Liver (tissue), 3 donors: ENCODE data around the gene SFXN3.

Source experiments
- EGR1 ChIP-seq, 2 donors: IDR thresholded peaks; 2 replicates each; pipeline ENCODE4 v1.6.1; 2016 to 2018; ENCODE audit warnings: antibody characterized with exemption in 2 of 2, low read depth in 2 of 2
- RAD21 ChIP-seq, 2 donors: IDR thresholded peaks; 2 replicates each; pipeline ENCODE4 v1.6.1; 2016; ENCODE audit warnings: antibody characterized with exemption in 2 of 2, mild to moderate bottlenecking in 2 of 2
- YY1 ChIP-seq: IDR thresholded peaks from 2 replicates; pipeline ENCODE4 v1.6.1; 2016; ENCODE audit warnings: antibody characterized with exemption, mild to moderate bottlenecking
- TF ChIP-seq, protein P1 (sequence below): fragments of 150-350 bp; IDR thresholded peaks from 2 replicates; pipeline ENCODE4 v1.5.1; 2017; ENCODE audit warnings: improper control_type of control experiment, low read depth, low read length; ENCODE audit not compliant: missing input control
- TF ChIP-seq, protein P2 (sequence below): IDR thresholded peaks from 2 replicates; pipeline ENCODE4 v1.6.1; 2016; ENCODE audit warnings: antibody characterized with exemption
- donor health status: healthy.
- donor health status: healthy.

DNA sequence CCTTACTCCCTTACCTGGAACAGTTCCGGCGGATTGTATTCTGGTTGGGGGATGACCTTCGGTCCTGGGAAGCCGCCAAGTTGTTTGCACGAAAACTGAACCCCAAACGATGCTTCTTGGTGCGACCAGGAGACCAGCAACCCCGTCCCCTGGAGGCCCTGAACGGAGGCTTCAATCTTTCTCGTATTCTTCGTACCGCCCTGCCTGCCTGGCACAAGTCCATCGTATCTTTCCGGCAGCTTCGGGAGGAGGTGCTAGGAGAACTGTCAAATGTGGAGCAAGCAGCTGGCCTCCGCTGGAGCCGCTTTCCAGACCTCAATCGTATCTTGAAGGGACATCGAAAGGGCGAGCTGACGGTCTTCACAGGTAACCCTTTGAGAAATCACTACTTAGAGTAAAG, 41.9 kb upstream of the SFXN3 start:
- TF ChIP-seq, protein P1, sequence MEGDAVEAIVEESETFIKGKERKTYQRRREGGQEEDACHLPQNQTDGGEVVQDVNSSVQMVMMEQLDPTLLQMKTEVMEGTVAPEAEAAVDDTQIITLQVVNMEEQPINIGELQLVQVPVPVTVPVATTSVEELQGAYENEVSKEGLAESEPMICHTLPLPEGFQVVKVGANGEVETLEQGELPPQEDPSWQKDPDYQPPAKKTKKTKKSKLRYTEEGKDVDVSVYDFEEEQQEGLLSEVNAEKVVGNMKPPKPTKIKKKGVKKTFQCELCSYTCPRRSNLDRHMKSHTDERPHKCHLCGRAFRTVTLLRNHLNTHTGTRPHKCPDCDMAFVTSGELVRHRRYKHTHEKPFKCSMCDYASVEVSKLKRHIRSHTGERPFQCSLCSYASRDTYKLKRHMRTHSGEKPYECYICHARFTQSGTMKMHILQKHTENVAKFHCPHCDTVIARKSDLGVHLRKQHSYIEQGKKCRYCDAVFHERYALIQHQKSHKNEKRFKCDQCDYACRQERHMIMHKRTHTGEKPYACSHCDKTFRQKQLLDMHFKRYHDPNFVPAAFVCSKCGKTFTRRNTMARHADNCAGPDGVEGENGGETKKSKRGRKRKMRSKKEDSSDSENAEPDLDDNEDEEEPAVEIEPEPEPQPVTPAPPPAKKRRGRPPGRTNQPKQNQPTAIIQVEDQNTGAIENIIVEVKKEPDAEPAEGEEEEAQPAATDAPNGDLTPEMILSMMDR: no peak
- TF ChIP-seq YY1 (no peak), RAD21 (IDR thresholded peaks at IDR 0.05) (no peak), EGR1 (IDR thresholded peaks at IDR 0.05; ENCODE audit: low read depth in 2 of 2) (no peak)
- TF ChIP-seq, protein P2, sequence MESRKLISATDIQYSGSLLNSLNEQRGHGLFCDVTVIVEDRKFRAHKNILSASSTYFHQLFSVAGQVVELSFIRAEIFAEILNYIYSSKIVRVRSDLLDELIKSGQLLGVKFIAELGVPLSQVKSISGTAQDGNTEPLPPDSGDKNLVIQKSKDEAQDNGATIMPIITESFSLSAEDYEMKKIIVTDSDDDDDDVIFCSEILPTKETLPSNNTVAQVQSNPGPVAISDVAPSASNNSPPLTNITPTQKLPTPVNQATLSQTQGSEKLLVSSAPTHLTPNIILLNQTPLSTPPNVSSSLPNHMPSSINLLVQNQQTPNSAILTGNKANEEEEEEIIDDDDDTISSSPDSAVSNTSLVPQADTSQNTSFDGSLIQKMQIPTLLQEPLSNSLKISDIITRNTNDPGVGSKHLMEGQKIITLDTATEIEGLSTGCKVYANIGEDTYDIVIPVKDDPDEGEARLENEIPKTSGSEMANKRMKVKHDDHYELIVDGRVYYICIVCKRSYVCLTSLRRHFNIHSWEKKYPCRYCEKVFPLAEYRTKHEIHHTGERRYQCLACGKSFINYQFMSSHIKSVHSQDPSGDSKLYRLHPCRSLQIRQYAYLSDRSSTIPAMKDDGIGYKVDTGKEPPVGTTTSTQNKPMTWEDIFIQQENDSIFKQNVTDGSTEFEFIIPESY: no peak
